Neural progenitor cell (in vitro differentiated cells): ENCODE results near the gene GK.

ENCODE experiments used
- EZH2phosphoT487 ChIP-seq: fragments of 200-600 bp; sonication (generic); IDR thresholded peaks from 2 replicates; pipeline ENCODE4 v1.6.1; 2017; ENCODE audit warnings: antibody characterized with exemption
- TF ChIP-seq, protein P1 (sequence below): fragments of 200-600 bp; sonication (generic); IDR thresholded peaks from 2 replicates; pipeline ENCODE4 v1.5.1; 2017; ENCODE audit warnings: antibody characterized with exemption, mild to moderate bottlenecking

DNA sequence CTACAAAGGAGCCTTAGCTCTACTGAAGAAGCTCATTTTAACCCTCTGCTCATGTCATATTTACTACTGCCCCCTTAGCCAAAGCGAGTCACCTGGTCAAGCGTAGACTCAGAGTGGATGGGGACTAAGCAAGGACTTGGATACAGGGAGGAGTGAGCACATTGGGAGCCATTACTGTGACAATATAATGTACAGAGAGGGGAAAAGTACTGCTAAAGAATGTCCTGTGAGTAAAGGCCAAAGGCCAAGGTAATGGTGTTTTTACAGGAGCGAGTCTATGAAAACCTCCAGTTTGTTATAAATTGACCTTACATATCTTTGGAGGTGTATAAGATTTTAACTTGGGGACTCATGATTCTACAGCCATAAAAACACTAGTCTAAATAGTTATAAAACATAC is 10.6 kb upstream of the GK start:
- no peak for TF ChIP-seq EZH2phosphoT487
- TF ChIP-seq, protein P1, sequence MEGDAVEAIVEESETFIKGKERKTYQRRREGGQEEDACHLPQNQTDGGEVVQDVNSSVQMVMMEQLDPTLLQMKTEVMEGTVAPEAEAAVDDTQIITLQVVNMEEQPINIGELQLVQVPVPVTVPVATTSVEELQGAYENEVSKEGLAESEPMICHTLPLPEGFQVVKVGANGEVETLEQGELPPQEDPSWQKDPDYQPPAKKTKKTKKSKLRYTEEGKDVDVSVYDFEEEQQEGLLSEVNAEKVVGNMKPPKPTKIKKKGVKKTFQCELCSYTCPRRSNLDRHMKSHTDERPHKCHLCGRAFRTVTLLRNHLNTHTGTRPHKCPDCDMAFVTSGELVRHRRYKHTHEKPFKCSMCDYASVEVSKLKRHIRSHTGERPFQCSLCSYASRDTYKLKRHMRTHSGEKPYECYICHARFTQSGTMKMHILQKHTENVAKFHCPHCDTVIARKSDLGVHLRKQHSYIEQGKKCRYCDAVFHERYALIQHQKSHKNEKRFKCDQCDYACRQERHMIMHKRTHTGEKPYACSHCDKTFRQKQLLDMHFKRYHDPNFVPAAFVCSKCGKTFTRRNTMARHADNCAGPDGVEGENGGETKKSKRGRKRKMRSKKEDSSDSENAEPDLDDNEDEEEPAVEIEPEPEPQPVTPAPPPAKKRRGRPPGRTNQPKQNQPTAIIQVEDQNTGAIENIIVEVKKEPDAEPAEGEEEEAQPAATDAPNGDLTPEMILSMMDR, result no peak
